Adipose tissue (tissue), 3 donors: Measurements from ENCODE around the gene PKHD1. TPM values are rescaled to one million over a fixed set of nuclear protein-coding genes. Genes with fewer than 3 reads are reported as not detected.

Experiments
- H3K27ac ChIP-seq: one replicate; pipeline ENCODE4 v1.5.1; 2013; ENCODE audit warnings: low read depth, low read length
- WGBS, 3 donors: extraction: QIAGEN DNeasy Blood & Tissue Kit; methylation state at CpG; one replicate each; pipeline ENCODE4 v1.1.7; 2013; 5-methylcytosine and 5-hydroxymethylcytosine counted together
- polyA plus RNA-seq, 3 donors: library from polyadenylated mRNA; stranded (reverse); fragments of 200-250 nt; gene quantifications; one replicate each; pipeline ENCODE4 v1.2.3, GENCODE V29; 2013
- donor health status: healthy with polysubstance abuse.
- donor health status: Bipolar disorder and iron deficiency.
- donor health status: healthy.

Gene PKHD1
- polyA plus RNA-seq, result 1 to 10 TPM in 1 of 3 donors, under 1 TPM in 1, not detected in 1; 0.01 to 3.3 TPM

GRCh38 chr6:52087498-52087999, at the start of gene PKHD1:
PKHD1 (minus strand) TSS chr6:52087613; CDS start chr6:52084933, 2,680 bp downstream.
- WGBS, 3 donors, result 22 to 57% (median 53%) methylated on average over 7 of the region's 7 CpGs
- H3K27ac ChIP-seq, result no peak within 1 kb of the TSS

- no peak overlapping the region for H3K27ac ChIP-seq
- 70 to 76% (median 73%) methylated on average over 12 of the region's 12 CpGs for WGBS, 3 donors
Measured at GRCh38 chr6:52136934-52137467, 49.6 kb upstream of the PKHD1 start.

- WGBS, 3 donors, result 70 to 74% (median 71%) methylated on average over 4 of the region's 4 CpGs
- no peak overlapping the region for H3K27ac ChIP-seq
Measured at GRCh38 chr6:52136055-52136454, 48.6 kb upstream of the PKHD1 start.

- H3K27ac ChIP-seq, result no peak overlapping the region
- 86 to 88% (median 87%) methylated on average over 4 of the region's 4 CpGs for WGBS, 3 donors
Measured at GRCh38 chr6:52135217-52135616, 47.8 kb upstream of the PKHD1 start.

- WGBS, 3 donors, result 71 to 81% (median 77%) methylated on average over 3 of the region's 3 CpGs
- H3K27ac ChIP-seq, result no peak overlapping the region
Measured at GRCh38 chr6:52134011-52134410, 46.6 kb upstream of the PKHD1 start.

- WGBS, 3 donors, result 52 to 86% (median 84%) methylated on average over 2 of the region's 2 CpGs
- H3K27ac ChIP-seq, result no peak overlapping the region
Measured at GRCh38 chr6:52133324-52133723, 45.9 kb upstream of the PKHD1 start.

- no peak overlapping the region for H3K27ac ChIP-seq
- WGBS, 3 donors, result 37 to 76% (median 71%) methylated on average over 2 of the region's 2 CpGs
Measured at GRCh38 chr6:52132292-52132691, 44.9 kb upstream of the PKHD1 start.

GRCh38 chr6:52130440-52130839, 43.0 kb upstream of the PKHD1 start:
- H3K27ac ChIP-seq, result no peak overlapping the region
- 59 to 68% (median 64%) methylated on average over 1 of the region's 1 CpG for WGBS, 3 donors

- 70 to 82% (median 78%) methylated on average over 4 of the region's 4 CpGs for WGBS, 3 donors
- no peak overlapping the region for H3K27ac ChIP-seq
Measured at GRCh38 chr6:52127957-52128356, 40.5 kb upstream of the PKHD1 start.

- no peak overlapping the region for H3K27ac ChIP-seq
Measured at GRCh38 chr6:52126231-52126630, 38.8 kb upstream of the PKHD1 start.

- H3K27ac ChIP-seq, result no peak overlapping the region
- 43 to 48% (median 47%) methylated on average over 1 of the region's 1 CpG for WGBS, 3 donors
Measured at GRCh38 chr6:52125572-52125971, 38.2 kb upstream of the PKHD1 start.

GRCh38 chr6:52125139-52125538, 37.7 kb upstream of the PKHD1 start:
- WGBS, 3 donors, result 33 to 76% (median 73%) methylated on average over 3 of the region's 3 CpGs
- no peak overlapping the region for H3K27ac ChIP-seq

- H3K27ac ChIP-seq, result no peak overlapping the region
- 72 to 93% (median 91%) methylated on average over 3 of the region's 3 CpGs for WGBS, 3 donors
Measured at GRCh38 chr6:52124126-52125121, 37.0 kb upstream of the PKHD1 start.

GRCh38 chr6:52123251-52123650, 35.8 kb upstream of the PKHD1 start:
- 77 to 93% (median 89%) methylated on average over 1 of the region's 1 CpG for WGBS, 3 donors
- no peak overlapping the region for H3K27ac ChIP-seq

- no peak overlapping the region for H3K27ac ChIP-seq
- WGBS, 3 donors, result 78 to 85% (median 80%) methylated on average over 1 of the region's 1 CpG
Measured at GRCh38 chr6:52117352-52117751, 29.9 kb upstream of the PKHD1 start.

- H3K27ac ChIP-seq, result no peak overlapping the region
Measured at GRCh38 chr6:52116605-52116948, 29.2 kb upstream of the PKHD1 start.

GRCh38 chr6:52115891-52116604, 28.6 kb upstream of the PKHD1 start:
- no peak overlapping the region for H3K27ac ChIP-seq
- WGBS, 3 donors, result 30 to 50% (median 45%) methylated on average over 3 of the region's 3 CpGs

GRCh38 chr6:52115145-52115741, 27.8 kb upstream of the PKHD1 start:
- WGBS, 3 donors, result 78 to 85% (median 81%) methylated on average over 3 of the region's 3 CpGs
- no peak overlapping the region for H3K27ac ChIP-seq

GRCh38 chr6:52109171-52109571, 21.8 kb upstream of the PKHD1 start:
- WGBS, 3 donors, result 57 to 69% (median 68%) methylated on average over 2 of the region's 2 CpGs
- H3K27ac ChIP-seq, result no peak overlapping the region
